IPS DF 6.9 (cell line): ENCODE measurements around the gene MEGF11.

Experiments used
- DNase-seq: peaks from one replicate; pipeline ENCODE4 v3.0.0-alpha.2; 2013; ENCODE audit warnings: low read depth, low spot score
- H3K27ac ChIP-seq: one replicate; pipeline ENCODE4 v1.5.1; 2013; ENCODE audit warnings: low read length, control low read depth
- H3K27me3 ChIP-seq: 2 replicates; pipeline ENCODE4 v1.6.1; 2013; ENCODE audit warnings: mild to moderate bottlenecking, low read length; ENCODE audit not compliant: control insufficient read depth, insufficient read depth
- H3K36me3 ChIP-seq: 2 replicates; pipeline ENCODE4 v1.6.1; 2013; ENCODE audit warnings: low read length; ENCODE audit not compliant: control insufficient read depth, insufficient read depth
- H3K4me1 ChIP-seq: 2 replicates; pipeline ENCODE4 v1.6.1; 2013; ENCODE audit warnings: low read length; ENCODE audit not compliant: control insufficient read depth, insufficient read depth
- H3K4me3 ChIP-seq: 2 replicates; pipeline ENCODE4 v1.5.1; 2013; ENCODE audit warnings: mild to moderate bottlenecking, low read length
- H3K9me3 ChIP-seq: 2 replicates; pipeline ENCODE4 v1.6.1; 2013; ENCODE audit warnings: low read length, inconsistent platforms; ENCODE audit not compliant: control insufficient read depth, insufficient read depth
- WGBS: extraction: QIAGEN DNeasy Blood & Tissue Kit; methylation state at CpG from one replicate; pipeline ENCODE4 v1.1.7; 2013; ENCODE audit warnings: mixed read lengths, missing lambda C conversion rate; ENCODE audit not compliant: insufficient read length, insufficient coverage; 5-methylcytosine and 5-hydroxymethylcytosine counted together

Gene MEGF11

GRCh38 chr15:65962187-65962586 is 291.4 kb downstream of the MEGF11 start:
- Histone ChIP-seq H3K4me3 (no peak overlapping the region), H3K4me1 (peaks cover 6% of the 10 kb centered on the region; the same call in 1 of the 2 replicates), H3K9me3 (no peaks in the 10 kb centered on the region), H3K27me3 (no peaks in the 10 kb centered on the region), H3K27ac (no peak overlapping the region), H3K36me3 (no peaks in the 10 kb centered on the region)
- WGBS = no CpG with 5 or more reads among the region's 3 CpGs
- DNase-seq = no peak

GRCh38 chr15:65960586-65960985 is 293.0 kb downstream of the MEGF11 start:
- DNase-seq = no peak
- H3K9me3 ChIP-seq = no peaks in the 10 kb centered on the region
- no CpG with 5 or more reads among the region's 3 CpGs for WGBS
- H3K36me3 ChIP-seq = no peaks in the 10 kb centered on the region
- peaks cover 6% of the 10 kb centered on the region; the same call in 1 of the 2 replicates for H3K4me1 ChIP-seq
- H3K27me3 ChIP-seq = no peaks in the 10 kb centered on the region
- no peak overlapping the region for H3K4me3 ChIP-seq
- H3K27ac ChIP-seq = no peak overlapping the region

GRCh38 chr15:65958835-65959234 is 294.7 kb downstream of the MEGF11 start:
- H3K4me1 ChIP-seq = peaks cover 4% of the 10 kb centered on the region
- no peaks in the 10 kb centered on the region for H3K36me3 ChIP-seq
- no peaks in the 10 kb centered on the region for H3K27me3 ChIP-seq
- H3K9me3 ChIP-seq = no peaks in the 10 kb centered on the region
- WGBS = no CpG with 5 or more reads among the region's 3 CpGs
- DNase-seq = no peak
- H3K4me3 ChIP-seq = no peak overlapping the region
- no peak overlapping the region for H3K27ac ChIP-seq

GRCh38 chr15:65957451-65957850 is 296.1 kb downstream of the MEGF11 start:
- H3K9me3 ChIP-seq = no peaks in the 10 kb centered on the region
- H3K4me1 ChIP-seq = peaks cover 7% of the 10 kb centered on the region
- no peaks in the 10 kb centered on the region for H3K36me3 ChIP-seq
- WGBS = no CpG with 5 or more reads among the region's 7 CpGs
- H3K27ac ChIP-seq = no peak overlapping the region
- DNase-seq = no peak
- H3K4me3 ChIP-seq = no peak overlapping the region
- H3K27me3 ChIP-seq = no peaks in the 10 kb centered on the region

GRCh38 chr15:65956899-65957298 is 296.7 kb downstream of the MEGF11 start:
- Histone ChIP-seq H3K36me3 (no peaks in the 10 kb centered on the region), H3K4me3 (no peak overlapping the region), H3K27me3 (no peaks in the 10 kb centered on the region), H3K4me1 (peaks cover 7% of the 10 kb centered on the region), H3K27ac (no peak overlapping the region), H3K9me3 (no peaks in the 10 kb centered on the region)
- WGBS = no CpG with 5 or more reads among the region's 3 CpGs
- DNase-seq = no peak

GRCh38 chr15:65956307-65956706 is 297.2 kb downstream of the MEGF11 start:
- Histone ChIP-seq H3K36me3 (no peaks in the 10 kb centered on the region), H3K27me3 (no peaks in the 10 kb centered on the region), H3K9me3 (no peaks in the 10 kb centered on the region), H3K27ac (no peak overlapping the region), H3K4me1 (peaks cover 7% of the 10 kb centered on the region), H3K4me3 (no peak overlapping the region)
- WGBS = no CpG with 5 or more reads among the region's 2 CpGs
- DNase-seq = no peak

- DNase-seq = peak; percentile 45
- no peaks in the 10 kb centered on the region for H3K36me3 ChIP-seq
- no peaks in the 10 kb centered on the region for H3K9me3 ChIP-seq
- no CpG with 5 or more reads among the region's 4 CpGs for WGBS
- H3K4me1 ChIP-seq = peaks cover 7% of the 10 kb centered on the region
- H3K27ac ChIP-seq = no peak overlapping the region
- no peak overlapping the region for H3K4me3 ChIP-seq
- H3K27me3 ChIP-seq = no peaks in the 10 kb centered on the region
These were observed 299.2 kb downstream of the MEGF11 start for GRCh38 chr15:65954289-65954741.

GRCh38 chr15:65953622-65954021 is 299.9 kb downstream of the MEGF11 start:
- WGBS = no CpG with 5 or more reads among the region's 7 CpGs
- H3K4me1 ChIP-seq = peaks cover 7% of the 10 kb centered on the region
- DNase-seq = no peak
- H3K9me3 ChIP-seq = no peaks in the 10 kb centered on the region
- H3K27ac ChIP-seq = no peak overlapping the region
- H3K36me3 ChIP-seq = no peaks in the 10 kb centered on the region
- no peak overlapping the region for H3K4me3 ChIP-seq
- no peaks in the 10 kb centered on the region for H3K27me3 ChIP-seq

GRCh38 chr15:65952391-65953053 is 301.0 kb downstream of the MEGF11 start:
- Histone ChIP-seq H3K27me3 (no peaks in the 10 kb centered on the region), H3K27ac (no peak overlapping the region), H3K9me3 (no peaks in the 10 kb centered on the region), H3K4me3 (no peak overlapping the region), H3K36me3 (no peaks in the 10 kb centered on the region), H3K4me1 (peaks cover 7% of the 10 kb centered on the region)
- DNase-seq = peak; percentile 54
- no CpG with 5 or more reads among the region's 7 CpGs for WGBS

- no CpG with 5 or more reads among the region's 2 CpGs for WGBS
- Histone ChIP-seq H3K9me3 (no peaks in the 10 kb centered on the region), H3K27me3 (no peaks in the 10 kb centered on the region), H3K4me3 (no peak overlapping the region), H3K27ac (no peak overlapping the region), H3K4me1 (peaks cover 7% of the 10 kb centered on the region), H3K36me3 (no peaks in the 10 kb centered on the region)
- no peak for DNase-seq
These were observed 302.5 kb downstream of the MEGF11 start for GRCh38 chr15:65951007-65951406.

GRCh38 chr15:65949491-65949890 is 304.1 kb downstream of the MEGF11 start:
- no peak overlapping the region for H3K27ac ChIP-seq
- H3K4me1 ChIP-seq = peaks cover 5% of the 10 kb centered on the region; the same call in 1 of the 2 replicates

More at GRCh38 chr15:65949491-65949890, 304.1 kb downstream of the MEGF11 start:
- H3K27me3 ChIP-seq = no peaks in the 10 kb centered on the region
- H3K4me3 ChIP-seq = no peak overlapping the region
- WGBS = no CpG with 5 or more reads among the region's 6 CpGs
- DNase-seq = no peak
- H3K9me3 ChIP-seq = no peaks in the 10 kb centered on the region
- H3K36me3 ChIP-seq = no peaks in the 10 kb centered on the region
